K562 (cell line): Measurements from ENCODE around the gene BHLHE23. TPM values are rescaled to one million over a fixed set of nuclear protein-coding genes. Genes with fewer than 3 reads are reported as not detected.

Experiments used
- ATF4 ChIP-seq: fragments of 450-650 bp; formaldehyde crosslinking; IDR thresholded peaks from 2 replicates; pipeline ENCODE4 v1.4.0; 2022; ENCODE audit warnings: mild to moderate bottlenecking, moderate library complexity
- ESRRB ChIP-seq: fragments of 250-450 bp; sonication (Bioruptor Pico); IDR thresholded peaks from 2 replicates; pipeline ENCODE4 v1.5.0; 2020; ENCODE audit warnings: mild to moderate bottlenecking, moderate library complexity, borderline replicate concordance
- ETV5 ChIP-seq: sonication (generic); formaldehyde crosslinking; IDR thresholded peaks from 2 replicates; pipeline ENCODE4 v1.4.0; 2020; ENCODE audit warnings: low read depth, mild to moderate bottlenecking, missing genetic modification reagents
- PATZ1 ChIP-seq: fragments of 250-450 bp; sonication (Bioruptor Pico); IDR thresholded peaks from 2 replicates; pipeline ENCODE4 v1.5.0; 2020; ENCODE audit warnings: mild to moderate bottlenecking, borderline replicate concordance
- PTBP1 ChIP-seq: fragments of 200-400 bp; formaldehyde crosslinking; IDR thresholded peaks from 2 replicates; pipeline ENCODE4 v1.6.1; 2017; ENCODE audit warnings: low read depth, low read length
- RAD51 ChIP-seq: fragments of 450-650 bp; IDR thresholded peaks from 2 replicates; pipeline ENCODE4 v1.7.1; 2016; ENCODE audit warnings: low read depth, mild to moderate bottlenecking, borderline replicate concordance
- RUNX1 ChIP-seq: sonication (generic); IDR thresholded peaks from 2 replicates; pipeline ENCODE4 v1.6.1; 2016; ENCODE audit warnings: antibody characterized with exemption, low read depth
- TOE1 ChIP-seq, 2 experiments: fragments of 450-650 bp in 1 of 2; sonication (generic) in 1 of 2; formaldehyde crosslinking in 1 of 2; IDR thresholded peaks; 2 replicates each; pipeline versions ENCODE4 v1.7.1 to v1.8.0; 2016 to 2022; ENCODE audit warnings: borderline replicate concordance in 2 of 2, mild to moderate bottlenecking in 2 of 2, antibody characterized with exemption in 1 of 2, inconsistent platforms in 1 of 2, low read depth in 1 of 2, missing genetic modification reagents in 1 of 2, moderate library complexity in 1 of 2
- ZBTB7A ChIP-seq: IDR thresholded peaks from 2 replicates; pipeline ENCODE4 v1.6.1; 2011; ENCODE audit warnings: low read depth, mild to moderate bottlenecking, low read length, moderate library complexity, borderline replicate concordance; ENCODE audit not compliant: control insufficient read depth
- polyA plus RNA-seq, 8 experiments: library from polyadenylated mRNA; depleted of rRNA in 4 of 8; stranded (reverse) in 5 of 8; unstranded in 3 of 8; fragments of >200 nt; fragmentation: Nextera tagmentation in 2 of 8; fragmentation: Illumina TruSeq in 1 of 8; extraction: Ambion mirVana in 2 of 8; extraction: Trizol in 1 of 8; gene quantifications; 2 replicates each; pipeline versions ENCODE4 v1.2.1 to v1.2.3, GENCODE V29; 2011 to 2014; ENCODE audit warnings: inconsistent platforms in 1 of 8, missing spikeins in 1 of 8
- total RNA-seq, 7 experiments: library from RNA; depleted of rRNA in 6 of 7; stranded (reverse); fragments of >200 nt in 6 of 7; fragmentation: Illumina TruSeq in 2 of 7; extraction: Trizol in 2 of 7; gene quantifications; 2 replicates each; pipeline versions ENCODE4 v1.2.1 to v1.2.3, GENCODE V29; 2011 to 2021; ENCODE audit warnings: low replicate concordance in 1 of 7

BHLHE23 gene
- total and polyA plus RNA-seq, 9 of the 15 experiments (the other 6 are each of a cell fraction or from before 2014, with no cell fraction given): not detected

DNA sequence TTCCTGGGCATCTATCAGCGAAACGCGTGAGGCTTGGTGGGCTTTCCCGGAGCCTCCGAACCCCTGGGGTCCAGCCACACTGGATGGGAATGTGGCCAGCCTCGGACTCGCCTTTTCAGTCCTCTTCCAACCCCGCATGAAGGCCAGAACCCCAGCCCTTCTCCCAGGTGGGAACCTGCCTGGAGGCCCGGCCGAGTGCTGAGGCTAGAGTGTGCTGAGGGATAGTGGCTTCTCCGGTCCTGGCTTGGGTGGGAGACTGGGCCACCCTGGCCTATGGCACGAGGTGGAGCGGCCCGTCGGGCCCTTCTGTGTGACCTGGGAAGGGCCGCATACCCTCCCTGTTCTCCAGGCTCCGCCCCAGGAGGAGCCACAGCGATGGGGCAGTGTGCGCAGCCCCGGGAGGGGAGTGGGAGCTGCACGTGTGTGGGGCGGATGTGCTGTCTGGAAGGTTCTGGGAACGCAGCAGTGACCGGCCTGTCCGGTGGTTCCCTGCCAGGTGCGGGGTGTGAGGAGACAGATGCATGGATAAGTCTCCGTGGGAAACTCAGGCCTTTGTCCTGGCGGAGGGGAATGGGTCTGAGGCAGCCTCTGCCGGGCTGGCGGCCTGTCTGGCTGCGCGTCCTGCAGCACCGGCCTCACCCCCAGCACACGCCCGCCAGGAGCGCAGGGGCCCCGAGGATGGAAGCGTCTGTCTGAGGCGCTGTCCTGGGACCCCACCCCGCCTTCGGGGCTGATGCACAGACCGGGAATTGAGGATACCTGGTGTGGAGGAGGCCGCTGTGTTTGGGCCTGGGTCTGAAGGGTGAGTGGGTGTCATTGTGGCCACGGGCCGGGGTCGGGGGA lies 1.1 kb upstream of the BHLHE23 start (continued):
- TF ChIP-seq PATZ1 (CRISPR knock-in tag): no peak
- no peak for TF ChIP-seq ESRRB (CRISPR knock-in tag)
- no peak for TF ChIP-seq ATF4 (CRISPR knock-in tag)
- TF ChIP-seq PTBP1: no peak
- TF ChIP-seq TOE1 (IDR thresholded peaks at IDR 0.05; ENCODE audit: borderline replicate concordance): no peak
- TF ChIP-seq TOE1 (CRISPR knock-in tag; IDR thresholded peaks at IDR 0.05; ENCODE audit: borderline replicate concordance, low read depth): no peak
- no peak for TF ChIP-seq ETV5 (CRISPR knock-in tag)
- TF ChIP-seq ZBTB7A: no peak
- TF ChIP-seq RUNX1: no peak
- TF ChIP-seq RAD51: no peak
- TF ChIP-seq, all 486 proteins: peak for 0
